Activated effector memory CD4-positive, alpha-beta T cell treated with Interleukin-2 at 50 U/mL for 16 hours (primary cell): ENCODE results near the gene WDR7.

ENCODE experiments used
- DNase-seq: peaks from one replicate; pipeline ENCODE4 v3.0.0-alpha.2; 2020

WDR7 gene

GRCh38 chr18:56952026-56952425 is 300.9 kb downstream of the WDR7 start:
- no peak for DNase-seq

- DNase-seq: no peak
These were observed 302.5 kb downstream of the WDR7 start for GRCh38 chr18:56953428-56954198.

- no peak for DNase-seq
These were observed 304.3 kb downstream of the WDR7 start for GRCh38 chr18:56955490-56955889.

- DNase-seq: no peak
These were observed 308.0 kb downstream of the WDR7 start for GRCh38 chr18:56959120-56959519.

GRCh38 chr18:56962322-56962721 is 311.2 kb downstream of the WDR7 start:
- DNase-seq: no peak

- no peak for DNase-seq
These were observed 315.9 kb downstream of the WDR7 start for GRCh38 chr18:56967035-56967434.

- DNase-seq: no peak
These were observed 322.3 kb downstream of the WDR7 start for GRCh38 chr18:56973487-56973886.

GRCh38 chr18:56974141-56974540 is 323.0 kb downstream of the WDR7 start:
- no peak for DNase-seq

GRCh38 chr18:56975276-56975675 is 324.1 kb downstream of the WDR7 start:
- no peak for DNase-seq

GRCh38 chr18:56977309-56977708 is 326.1 kb downstream of the WDR7 start:
- no peak for DNase-seq

- no peak for DNase-seq
These were observed 326.6 kb downstream of the WDR7 start for GRCh38 chr18:56977771-56978170.

- DNase-seq: no peak
These were observed 329.0 kb downstream of the WDR7 start for GRCh38 chr18:56980151-56980550.

- DNase-seq: no peak
These were observed 331.6 kb downstream of the WDR7 start for GRCh38 chr18:56982766-56983165.

- no peak for DNase-seq
These were observed 332.3 kb downstream of the WDR7 start for GRCh38 chr18:56983275-56983992.

GRCh38 chr18:56984731-56985130 is 333.6 kb downstream of the WDR7 start:
- DNase-seq: no peak

GRCh38 chr18:56986829-56987228 is 335.7 kb downstream of the WDR7 start:
- no peak for DNase-seq

GRCh38 chr18:56987236-56987635 is 336.1 kb downstream of the WDR7 start:
- no peak for DNase-seq

- DNase-seq: no peak
These were observed 336.9 kb downstream of the WDR7 start for GRCh38 chr18:56988022-56988421.

- DNase-seq: no peak
These were observed 339.5 kb downstream of the WDR7 start for GRCh38 chr18:56990678-56991077.

GRCh38 chr18:56992777-56993176 is 341.6 kb downstream of the WDR7 start:
- no peak for DNase-seq

- no peak for DNase-seq
These were observed 344.5 kb downstream of the WDR7 start for GRCh38 chr18:56995579-56996188.

- no peak for DNase-seq
These were observed 346.0 kb downstream of the WDR7 start for GRCh38 chr18:56997200-56997599.

GRCh38 chr18:56999823-57000222 is 348.7 kb downstream of the WDR7 start:
- no peak for DNase-seq

GRCh38 chr18:57002627-57003026 is 351.5 kb downstream of the WDR7 start:
- no peak for DNase-seq
